GM12878 (cell line): Measurements from ENCODE around the gene DGAT2. TPM values are rescaled to one million over a fixed set of nuclear protein-coding genes. Genes with fewer than 3 reads are reported as not detected.

Source experiments
- ATAC-seq: fragments of 200-7000 bp; cut with Tn5 transposase; 3 replicates; pipeline ENCODE4 v1.9.1; 2020; ENCODE audit warnings: mild to moderate bottlenecking, moderate library complexity
- BruUV-seq: library from RNA; stranded (reverse); fragments of 400-500 nt; replicated peaks from 2 replicates; lab custom pipeline; 2021; lab: Mats Ljungman, UMichigan
- CTCF ChIA-PET: fragments of 300-600 bp; sonication (Branson Sonifier 250); formaldehyde crosslinking; extraction: SDS; loops from one replicate; lab custom pipeline; 2021; ENCODE audit warnings: inconsistent platforms; lab: Yijun Ruan, JAX
- POLR2A ChIA-PET: fragments of 350-600 bp; formaldehyde crosslinking; extraction: SDS; loops from one replicate; lab custom pipeline; 2021; ENCODE audit warnings: inconsistent platforms; lab: Charles Lee
- RAD21 ChIA-PET: fragments of 300-600 bp; sonication (Branson Sonifier 250); formaldehyde crosslinking; loops from one replicate; lab custom pipeline; 2023; ENCODE audit warnings: antibody characterized with exemption; ENCODE audit not compliant: unreplicated experiment; lab: Charles Lee
- SMC1A ChIA-PET: fragments of 300-600 bp; sonication (Branson Sonifier 250); formaldehyde crosslinking; loops from one replicate; lab custom pipeline; 2023; ENCODE audit not compliant: unreplicated experiment, uncharacterized antibody; lab: Charles Lee
- DNase-seq: peaks from one replicate; pipeline ENCODE4 v3.0.0-alpha.2; 2011; ENCODE audit warnings: low read depth, low spot score
- FAIRE-seq: peaks from 3 replicates; lab custom pipeline; 2011; peaks lifted over from hg19 to GRCh38; lab: Jason Lieb, UNC
- H2AFZ ChIP-seq: 2 replicates; pipeline ENCODE4 v1.6.0; 2011; ENCODE audit warnings: low read depth, low read length, control low read depth; ENCODE audit not compliant: control insufficient read depth
- H3K27ac ChIP-seq: 2 replicates; pipeline ENCODE4 v1.5.1; 2011; ENCODE audit warnings: control low read depth; ENCODE audit not compliant: control insufficient read depth, insufficient read depth
- H3K27me3 ChIP-seq, 2 experiments: replicated peaks in 1 of 2; 2 replicates each; pipeline versions ENCODE4 v1.6.0 to v1.6.1; 2011; ENCODE audit warnings: low read length in 1 of 2; ENCODE audit not compliant: control insufficient read depth in 2 of 2, insufficient read depth in 2 of 2
- H3K36me3 ChIP-seq, 2 experiments: 2 replicates each; pipeline ENCODE4 v1.5.1; 2011; ENCODE audit warnings: low read length in 1 of 2; ENCODE audit not compliant: control insufficient read depth in 2 of 2, insufficient read depth in 2 of 2
- H3K4me1 ChIP-seq: 2 replicates; pipeline ENCODE4 v1.6.1; 2011; ENCODE audit warnings: mild to moderate bottlenecking, low read length, moderate library complexity, mixed read lengths; ENCODE audit not compliant: control insufficient read depth, insufficient read depth
- H3K4me2 ChIP-seq: 2 replicates; pipeline ENCODE4 v1.6.0; 2011; ENCODE audit warnings: control low read depth; ENCODE audit not compliant: control insufficient read depth, insufficient read depth
- H3K4me3 ChIP-seq: fragments of 200-600 bp; sonication (generic); 2 replicates; pipeline ENCODE4 v1.5.1; 2016
- H3K79me2 ChIP-seq: 2 replicates; pipeline ENCODE4 v1.6.0; 2011; ENCODE audit warnings: low read length; ENCODE audit not compliant: control insufficient read depth, insufficient read depth
- H3K9ac ChIP-seq: 2 replicates; pipeline ENCODE4 v1.8.0; 2011; ENCODE audit warnings: low read length, control low read depth, mixed read lengths; ENCODE audit not compliant: control insufficient read depth, insufficient read depth
- H3K9me3 ChIP-seq: replicated peaks from 3 replicates; pipeline ENCODE4 v1.5.1; 2011; ENCODE audit warnings: mild to moderate bottlenecking, low read length; ENCODE audit not compliant: control insufficient read depth, insufficient read depth
- H4K20me1 ChIP-seq: 2 replicates; pipeline ENCODE4 v1.6.0; 2011; ENCODE audit not compliant: control insufficient read depth, insufficient read depth
- ASH2L ChIP-seq: fragments of 300-600, 200-600 bp; sonication (generic); IDR thresholded peaks from 2 replicates; pipeline ENCODE4 v1.6.1; 2017; ENCODE audit warnings: low read depth, mild to moderate bottlenecking, borderline replicate concordance
- ATF3 ChIP-seq: IDR thresholded peaks from 2 replicates; pipeline ENCODE4 v1.6.1; 2011; ENCODE audit warnings: low read depth, mild to moderate bottlenecking, low read length, moderate library complexity, borderline replicate concordance; ENCODE audit errors: extremely low read depth
- CREM ChIP-seq: IDR thresholded peaks from 2 replicates; pipeline ENCODE4 v1.6.1; 2014; ENCODE audit warnings: antibody characterized with exemption, low read depth
- ETV6 ChIP-seq, 2 experiments: fragments of 450-650 bp in 1 of 2; IDR thresholded peaks in 1 of 2; conservative IDR thresholded peaks in 1 of 2; 2 replicates each; pipeline ENCODE4 v1.6.1; 2014; ENCODE audit warnings: antibody characterized with exemption in 1 of 2, borderline replicate concordance in 1 of 2, low read depth in 1 of 2, mild to moderate bottlenecking in 1 of 2, moderate library complexity in 1 of 2
- IKZF1 ChIP-seq: fragments of 450-650 bp; conservative IDR thresholded peaks from 2 replicates; pipeline ENCODE4 v1.6.1; 2017; ENCODE audit warnings: antibody characterized with exemption, mild to moderate bottlenecking
- KLF5 ChIP-seq: fragments of 450-650 bp; IDR thresholded peaks from 2 replicates; pipeline ENCODE4 v1.6.1; 2014; ENCODE audit warnings: mild to moderate bottlenecking; ENCODE audit not compliant: partially characterized antibody
- MEF2A ChIP-seq: IDR thresholded peaks from 2 replicates; pipeline ENCODE4 v1.6.1; 2011; ENCODE audit warnings: low read depth, mild to moderate bottlenecking, low read length, moderate library complexity; ENCODE audit not compliant: insufficient read depth
- MEF2B ChIP-seq: fragments of 450-650 bp; IDR thresholded peaks from 2 replicates; pipeline ENCODE4 v1.6.1; 2018; ENCODE audit warnings: mild to moderate bottlenecking, moderate library complexity; ENCODE audit not compliant: partially characterized antibody, poor library complexity, severe bottlenecking
- MLLT1 ChIP-seq: fragments of 450-650 bp; IDR thresholded peaks from 2 replicates; pipeline ENCODE4 v1.6.1; 2016; ENCODE audit warnings: mild to moderate bottlenecking
- MTA3 ChIP-seq: IDR thresholded peaks from 2 replicates; pipeline ENCODE4 v1.6.1; 2012; ENCODE audit warnings: low read length, inconsistent platforms, borderline replicate concordance
- MXI1 ChIP-seq: fragments of 150-350 bp; IDR thresholded peaks from 2 replicates; pipeline ENCODE4 v1.6.1; 2011; ENCODE audit warnings: low read depth, mild to moderate bottlenecking, inconsistent platforms, low read length, improper control_type of control experiment
- NBN ChIP-seq: fragments of 450-650 bp; IDR thresholded peaks from 2 replicates; pipeline ENCODE4 v1.6.1; 2016
- PAX8 ChIP-seq: fragments of 450-650 bp; IDR thresholded peaks from 2 replicates; pipeline ENCODE4 v1.6.1; 2017; ENCODE audit warnings: mild to moderate bottlenecking, moderate library complexity
- RCOR1 ChIP-seq: conservative IDR thresholded peaks from 2 replicates; pipeline ENCODE4 v1.6.1; 2012; ENCODE audit warnings: low read depth, low read length, improper control_type of control experiment
- YBX1 ChIP-seq: fragments of 450-650 bp; IDR thresholded peaks from 2 replicates; pipeline ENCODE4 v1.6.1; 2016; ENCODE audit warnings: antibody characterized with exemption
- ZNF207 ChIP-seq: fragments of 450-650 bp; IDR thresholded peaks from 2 replicates; pipeline ENCODE4 v1.6.1; 2014; ENCODE audit warnings: antibody characterized with exemption, mild to moderate bottlenecking, borderline replicate concordance
- ZNF217 ChIP-seq: fragments of 450-650 bp; IDR thresholded peaks from 2 replicates; pipeline ENCODE4 v1.6.1; 2017; ENCODE audit warnings: antibody characterized with exemption, mild to moderate bottlenecking
- WGBS: methylation state at CpG from one replicate; pipeline ENCODE4 v1.1.6; 2016; ENCODE audit warnings: low lambda C conversion rate; ENCODE audit not compliant: insufficient replicate concordance, insufficient coverage; ENCODE audit errors: missing lambda C conversion rate; 5-methylcytosine and 5-hydroxymethylcytosine counted together
- in situ Hi-C: fragments of 300-500 bp; cut with MboI; formaldehyde crosslinking; loops from 9 replicates; pipeline ENCODE4 v1.14.3; 2018; ENCODE audit warnings: mixed read lengths
- intact Hi-C: fragments of 100-400 bp; cut with micrococcal nuclease; formaldehyde crosslinking; loops from one replicate; pipeline ENCODE4 v1.14.2; 2022; ENCODE audit not compliant: unreplicated experiment
- polyA plus RNA-seq, 11 experiments: library from polyadenylated mRNA; depleted of rRNA in 4 of 11; unstranded in 6 of 11; stranded (reverse) in 5 of 11; fragments of >200 nt; fragmentation: Nextera tagmentation in 4 of 11; fragmentation: Illumina TruSeq in 1 of 11; extraction: Ambion mirVana in 4 of 11; extraction: Trizol in 1 of 11; gene quantifications; 1 replicate in 1 of 11; 2 replicates in 10 of 11; pipeline versions ENCODE4 v1.2.1 to v1.2.3, GENCODE V29; 2011 to 2016; ENCODE audit warnings: inconsistent platforms in 2 of 11, missing spikeins in 2 of 11, low read depth in 1 of 11
- total RNA-seq, 4 experiments: library from RNA; depleted of rRNA in 3 of 4; stranded (reverse); fragments of >200 nt in 3 of 4; fragmentation: Illumina TruSeq in 1 of 4; extraction: Trizol in 1 of 4; gene quantifications; 2 replicates each; pipeline versions ENCODE4 v1.2.1 to v1.2.3, GENCODE V29; 2013 to 2021

The DGAT2 gene
- total and polyA plus RNA-seq, 10 of the 15 experiments (the other 5 are each of a cell fraction or from before 2014, with no cell fraction given): 5.1 to 25.9 (median 17.6) TPM

GRCh38 chr11:75762885-75763284 is 5.7 kb upstream of the DGAT2 start:
- H2AFZ ChIP-seq: no peak overlapping the region
- no peak overlapping the region for H3K27ac ChIP-seq
- TF ChIP-seq MTA3: no peak
- no peak for TF ChIP-seq PAX8
- TF ChIP-seq CREM: no peak
- no peak for TF ChIP-seq MLLT1
- H3K9ac ChIP-seq: no peak overlapping the region
- RAD21 ChIA-PET: no interaction called here
- in situ Hi-C loops (no loop called here), intact Hi-C loops (loop anchor here (10.0 kb wide), 1 partner anchor 168 kb away; no protein-coding TSS in a partner anchor)
- CTCF ChIA-PET: interaction anchor here (1.1 to 1.4 kb wide), 2 partner anchors 39 to 57 kb away, joined by 3 to 4 read pairs; no protein-coding TSS in a partner anchor
- peaks cover 20% of the 10 kb centered on the region for H3K4me1 ChIP-seq
- no peaks in the 10 kb centered on the region for H3K79me2 ChIP-seq
- POLR2A ChIA-PET: no interaction called here
- DNase-seq: no peak
- 19% methylated on average over 2 of the region's 2 CpGs for WGBS
- FAIRE-seq: no peak
- no peaks in the 10 kb centered on the region for H3K36me3 ChIP-seq
- H3K27me3 ChIP-seq: no peaks in the 10 kb centered on the region
- no peak for ATAC-seq
- no TSS peak for BruUV-seq
- no peak overlapping the region for H3K4me2 ChIP-seq
- no peaks in the 10 kb centered on the region for H4K20me1 ChIP-seq
- H3K9me3 ChIP-seq: no peaks in the 10 kb centered on the region
- SMC1A ChIA-PET: no interaction called here
- H3K4me3 ChIP-seq: no peak overlapping the region

- SMC1A ChIA-PET: no interaction called here
- in situ Hi-C loops (no loop called here), intact Hi-C loops (loop anchor here (10.0 kb wide), 1 partner anchor 169 kb away; no protein-coding TSS in a partner anchor)
- WGBS: 48% methylated on average over 3 of the region's 3 CpGs
- no peak for DNase-seq
- CTCF ChIA-PET: interaction anchor here (0.8 to 1.7 kb wide), 2 partner anchors 10 to 39 kb away, joined by 3 to 4 read pairs; no protein-coding TSS in a partner anchor
- no peaks in the 10 kb centered on the region for H3K27me3 ChIP-seq
- no peak for ATAC-seq
- no TSS peak for BruUV-seq
- H4K20me1 ChIP-seq: no peaks in the 10 kb centered on the region
- POLR2A ChIA-PET: interaction anchor here (0.6 kb wide), 1 partner anchor 68 kb away, joined by 4 read pairs; no protein-coding TSS in a partner anchor
- no peaks in the 10 kb centered on the region for H3K36me3 ChIP-seq
- no peak overlapping the region for H3K4me3 ChIP-seq
- no peak overlapping the region for H3K9ac ChIP-seq
- no peak overlapping the region for H2AFZ ChIP-seq
- RAD21 ChIA-PET: interaction anchor here (1.3 kb wide), 1 partner anchor 45 kb away, joined by 3 read pairs; no protein-coding TSS in a partner anchor
- no peaks in the 10 kb centered on the region for H3K9me3 ChIP-seq
- H3K79me2 ChIP-seq: 0 out of 2 replicates have a peak, but pooled peaks cover under 1% of the 10 kb centered on the region
- FAIRE-seq: no peak
- H3K4me1 ChIP-seq: peaks cover 23% of the 10 kb centered on the region
- H3K27ac ChIP-seq: no peak overlapping the region
- H3K4me2 ChIP-seq: no peak overlapping the region
- TF ChIP-seq MEF2A (no peak), YBX1 (no peak), ATF3 (no peak), IKZF1 (no peak), NBN (no peak), ZNF217 (no peak), ZNF207 (no peak), ASH2L (no peak), RCOR1 (no peak), KLF5 (no peak), MEF2B (no peak), MXI1 (no peak), ETV6 (conservative IDR thresholded peaks at IDR 0.05 in 1 of 2, IDR thresholded peaks at IDR 0.05 in 1 of 2; ENCODE audit: borderline replicate concordance in 1 of 2, low read depth in 1 of 2) (no peak)
Measured at GRCh38 chr11:75763846-75764245, 4.7 kb upstream of the DGAT2 start.
